Upper lobe of left lung (tissue), 4 donors: Measurements from ENCODE around the gene TUBB.

Experiments used
- POLR2A ChIP-seq, 4 donors: fragments of 450-650 bp; IDR thresholded peaks; one replicate each; pipeline ENCODE4 v1.5.1; 2016 to 2017; ENCODE audit warnings: antibody characterized with exemption in 4 of 4, mild to moderate bottlenecking in 2 of 4
- POLR2AphosphoS5 ChIP-seq, 2 donors: sonication (generic); formaldehyde crosslinking; IDR thresholded peaks; one replicate each; pipeline ENCODE4 v1.5.1; 2017; ENCODE audit warnings: antibody characterized with exemption in 2 of 2
- TF ChIP-seq, protein P1 (sequence below), 6 experiments: fragments of 450-650 bp in 4 of 6; fragments of 200-600 bp in 2 of 6; sonication (generic) in 2 of 6; IDR thresholded peaks; one replicate each; pipeline ENCODE4 v1.5.1; 2016 to 2019; ENCODE audit warnings: antibody characterized with exemption in 6 of 6

DNA sequence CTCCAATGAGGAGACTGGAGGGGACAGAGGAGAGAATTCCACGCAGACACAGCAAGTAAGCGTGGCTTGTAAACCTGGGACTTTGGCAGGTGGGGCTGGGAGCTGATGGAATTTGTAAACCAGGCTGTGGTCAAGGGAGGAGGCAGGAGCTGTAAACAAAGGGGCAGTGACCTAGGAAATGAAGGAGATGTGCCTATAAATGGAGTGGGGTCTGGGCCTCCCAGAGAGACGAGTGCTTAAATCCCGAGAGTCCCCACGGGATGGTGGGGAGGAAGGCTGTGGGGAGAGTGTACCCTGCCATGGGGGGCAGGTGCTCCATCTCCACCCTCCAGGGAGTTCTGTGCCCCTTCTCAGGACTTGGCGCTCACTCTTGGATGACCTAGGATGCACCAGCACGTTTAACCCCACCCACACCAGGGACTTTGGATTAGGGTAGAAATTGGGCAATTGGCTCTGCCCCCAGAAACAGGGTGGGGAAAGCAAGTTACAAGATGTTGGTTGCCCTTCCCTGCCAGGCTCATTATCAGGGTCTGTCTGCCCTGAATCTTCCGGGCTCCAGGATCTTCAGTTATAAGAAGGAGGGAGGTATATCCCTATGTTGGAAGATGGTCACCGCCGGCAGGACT is 43.4 kb upstream of the TUBB start:
- TF ChIP-seq, protein P1, sequence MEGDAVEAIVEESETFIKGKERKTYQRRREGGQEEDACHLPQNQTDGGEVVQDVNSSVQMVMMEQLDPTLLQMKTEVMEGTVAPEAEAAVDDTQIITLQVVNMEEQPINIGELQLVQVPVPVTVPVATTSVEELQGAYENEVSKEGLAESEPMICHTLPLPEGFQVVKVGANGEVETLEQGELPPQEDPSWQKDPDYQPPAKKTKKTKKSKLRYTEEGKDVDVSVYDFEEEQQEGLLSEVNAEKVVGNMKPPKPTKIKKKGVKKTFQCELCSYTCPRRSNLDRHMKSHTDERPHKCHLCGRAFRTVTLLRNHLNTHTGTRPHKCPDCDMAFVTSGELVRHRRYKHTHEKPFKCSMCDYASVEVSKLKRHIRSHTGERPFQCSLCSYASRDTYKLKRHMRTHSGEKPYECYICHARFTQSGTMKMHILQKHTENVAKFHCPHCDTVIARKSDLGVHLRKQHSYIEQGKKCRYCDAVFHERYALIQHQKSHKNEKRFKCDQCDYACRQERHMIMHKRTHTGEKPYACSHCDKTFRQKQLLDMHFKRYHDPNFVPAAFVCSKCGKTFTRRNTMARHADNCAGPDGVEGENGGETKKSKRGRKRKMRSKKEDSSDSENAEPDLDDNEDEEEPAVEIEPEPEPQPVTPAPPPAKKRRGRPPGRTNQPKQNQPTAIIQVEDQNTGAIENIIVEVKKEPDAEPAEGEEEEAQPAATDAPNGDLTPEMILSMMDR (IDR thresholded peaks at IDR 0.05) = no peak
- TF ChIP-seq POLR2A (IDR thresholded peaks at IDR 0.05) (no peak), POLR2AphosphoS5 (IDR thresholded peaks at IDR 0.05) (no peak)
